Mesenchymal stem cell (in vitro differentiated cells and primary cell): ENCODE results near the gene RAB11FIP2.

ENCODE experiments used
- DNase-seq: peaks from one replicate; pipeline ENCODE4 v3.0.0-alpha.2; 2013
- H2AFZ ChIP-seq: one replicate; pipeline ENCODE4 v1.6.1; 2013; ENCODE audit warnings: low read depth, mild to moderate bottlenecking, control low read depth, inconsistent platforms, low read length, moderate library complexity
- H2AK5ac ChIP-seq: 2 replicates; pipeline ENCODE4 v1.6.1; 2013; ENCODE audit warnings: low read length, moderate library complexity, mild to moderate bottlenecking, inconsistent platforms; ENCODE audit not compliant: severe bottlenecking
- H2BK120ac ChIP-seq: one replicate; pipeline ENCODE4 v1.6.1; 2013; ENCODE audit warnings: low read depth, mild to moderate bottlenecking, inconsistent platforms, low read length, moderate library complexity
- H2BK12ac ChIP-seq, 2 experiments: one replicate each; pipeline ENCODE4 v1.6.1; 2013; ENCODE audit warnings: inconsistent platforms in 2 of 2, low read length in 2 of 2, mild to moderate bottlenecking in 2 of 2, moderate library complexity in 2 of 2, control low read depth in 1 of 2
- H2BK15ac ChIP-seq: one replicate; pipeline ENCODE4 v1.6.1; 2013; ENCODE audit warnings: mild to moderate bottlenecking, low read depth, inconsistent platforms; ENCODE audit not compliant: poor library complexity, severe bottlenecking
- H2BK5ac ChIP-seq: 2 replicates; pipeline ENCODE4 v1.6.1; 2013; ENCODE audit warnings: low read depth, mild to moderate bottlenecking, low read length, control low read depth, inconsistent platforms; ENCODE audit not compliant: poor library complexity, severe bottlenecking
- H3K14ac ChIP-seq, 2 experiments: one replicate each; pipeline ENCODE4 v1.6.1; 2013; ENCODE audit warnings: inconsistent platforms in 2 of 2, low read length in 2 of 2, control low read depth in 1 of 2, mild to moderate bottlenecking in 1 of 2, moderate library complexity in 1 of 2
- H3K18ac ChIP-seq, 2 experiments: one replicate each; pipeline ENCODE4 v1.6.1; 2013; ENCODE audit warnings: inconsistent platforms in 2 of 2, low read length in 2 of 2, control low read depth in 1 of 2, low read depth in 1 of 2, mild to moderate bottlenecking in 1 of 2
- H3K23ac ChIP-seq, 2 experiments: one replicate each; pipeline ENCODE4 v1.6.1; 2013; ENCODE audit warnings: inconsistent platforms in 2 of 2, low read length in 2 of 2, mild to moderate bottlenecking in 2 of 2, moderate library complexity in 2 of 2, control low read depth in 1 of 2
- H3K27ac ChIP-seq: 2 replicates; pipeline ENCODE4 v1.5.1; 2013; ENCODE audit warnings: mild to moderate bottlenecking, moderate library complexity, low read length, control low read depth, inconsistent platforms; ENCODE audit not compliant: poor library complexity, severe bottlenecking
- H3K27me3 ChIP-seq, 2 experiments: 2 replicates each; pipeline versions ENCODE4 v1.6.1 to v1.7.0; 2013; ENCODE audit warnings: low read length in 2 of 2, mild to moderate bottlenecking in 2 of 2, moderate library complexity in 2 of 2, control low read depth in 1 of 2, inconsistent platforms in 1 of 2; ENCODE audit not compliant: control insufficient read depth in 1 of 2, insufficient read depth in 1 of 2
- H3K36me3 ChIP-seq, 2 experiments: 2 replicates each; pipeline versions ENCODE4 v1.6.1 to v1.7.0; 2013; ENCODE audit warnings: low read length in 2 of 2, control low read depth in 1 of 2, inconsistent platforms in 1 of 2, low read depth in 1 of 2, mild to moderate bottlenecking in 1 of 2; ENCODE audit not compliant: insufficient read depth in 2 of 2, control insufficient read depth in 1 of 2
- H3K4ac ChIP-seq, 2 experiments: one replicate each; pipeline ENCODE4 v1.6.1; 2013; ENCODE audit warnings: inconsistent platforms in 2 of 2, low read length in 2 of 2, mild to moderate bottlenecking in 2 of 2, moderate library complexity in 2 of 2, control low read depth in 1 of 2, low read depth in 1 of 2
- H3K4me1 ChIP-seq: 2 replicates; pipeline ENCODE4 v1.6.1; 2013; ENCODE audit warnings: low read depth, low read length, control low read depth; ENCODE audit not compliant: control insufficient read depth, insufficient read depth
- H3K4me2 ChIP-seq: 2 replicates; pipeline ENCODE4 v1.6.1; 2013; ENCODE audit warnings: low read length, mild to moderate bottlenecking, inconsistent platforms; ENCODE audit not compliant: poor library complexity, severe bottlenecking
- H3K4me3 ChIP-seq, 2 experiments: 2 replicates each; pipeline versions ENCODE4 v1.5.1 to v1.7.0; 2013; ENCODE audit warnings: low read length in 2 of 2, mild to moderate bottlenecking in 2 of 2, control low read depth in 1 of 2, low read depth in 1 of 2; ENCODE audit not compliant: insufficient read depth in 1 of 2
- H3K79me1 ChIP-seq: replicated peaks from 2 replicates; pipeline ENCODE4 v1.6.1; 2013; ENCODE audit warnings: mild to moderate bottlenecking, control low read depth, low read length, inconsistent platforms; ENCODE audit not compliant: poor library complexity, severe bottlenecking
- H3K9ac ChIP-seq: 2 replicates; pipeline ENCODE4 v1.7.0; 2013; ENCODE audit warnings: mild to moderate bottlenecking, low read length, moderate library complexity
- H3K9me3 ChIP-seq: 2 replicates; pipeline ENCODE4 v1.7.0; 2013; ENCODE audit warnings: mild to moderate bottlenecking, low read length; ENCODE audit not compliant: control insufficient read depth
- H4K8ac ChIP-seq: one replicate; pipeline ENCODE4 v1.6.1; 2013; ENCODE audit warnings: inconsistent platforms, mild to moderate bottlenecking, low read length, moderate library complexity
- H4K91ac ChIP-seq: one replicate; pipeline ENCODE4 v1.6.1; 2013; ENCODE audit warnings: mild to moderate bottlenecking, low read length, inconsistent platforms
- WGBS: methylation state at CpG from one replicate; pipeline ENCODE4 v1.1.7; 2013; ENCODE audit warnings: mixed read lengths; 5-methylcytosine and 5-hydroxymethylcytosine counted together

RAB11FIP2 gene

GRCh38 chr10:117980755-117981702 is 65.7 kb downstream of the RAB11FIP2 start:
- Histone ChIP-seq H3K9ac (no peak overlapping the region), H2BK120ac (no peak overlapping the region), H3K18ac (no peak overlapping the region), H2BK5ac (no peak overlapping the region), H3K79me1 (no peaks in the 10 kb centered on the region), H3K4me2 (no peak overlapping the region), H4K8ac (no peak overlapping the region), H3K4ac (no peak overlapping the region), H3K4me1 (no peaks in the 10 kb centered on the region), H2BK15ac (no peak overlapping the region), H2AK5ac (no peak overlapping the region), H3K36me3 (no peaks in the 10 kb centered on the region), H3K14ac (no peak overlapping the region), H3K23ac (no peak overlapping the region), H4K91ac (no peak overlapping the region), H3K27me3 (no peaks in the 10 kb centered on the region), H3K27ac (no peak overlapping the region), H3K4me3 (no peak overlapping the region), H3K9me3 (no peaks in the 10 kb centered on the region), H2BK12ac (no peak overlapping the region), H2AFZ (no peak overlapping the region)
- WGBS, result 78% methylated on average over 3 of the region's 4 CpGs
- DNase-seq, result no peak

- Histone ChIP-seq H3K9me3 (no peaks in the 10 kb centered on the region), H3K4me3 (no peak overlapping the region), H2BK15ac (no peak overlapping the region), H2AFZ (no peak overlapping the region), H3K23ac (no peak overlapping the region), H4K8ac (no peak overlapping the region), H3K79me1 (no peaks in the 10 kb centered on the region), H3K4me1 (no peaks in the 10 kb centered on the region), H3K36me3 (no peaks in the 10 kb centered on the region), H3K27me3 (no peaks in the 10 kb centered on the region), H3K4ac (no peak overlapping the region), H2BK5ac (no peak overlapping the region), H2BK120ac (no peak overlapping the region), H4K91ac (no peak overlapping the region), H3K14ac (no peak overlapping the region), H3K27ac (no peak overlapping the region), H3K18ac (no peak overlapping the region), H2AK5ac (no peak overlapping the region), H3K4me2 (no peak overlapping the region), H2BK12ac (no peak overlapping the region), H3K9ac (no peak overlapping the region)
- no CpG with 5 or more reads among the region's 2 CpGs for WGBS
- DNase-seq, result peak; percentile 15
These were observed 66.5 kb downstream of the RAB11FIP2 start for GRCh38 chr10:117980216-117980615.

GRCh38 chr10:117972168-117972837 is 74.4 kb downstream of the RAB11FIP2 start:
- Histone ChIP-seq H4K91ac (no peak overlapping the region), H3K9me3 (no peaks in the 10 kb centered on the region), H3K14ac (no peak overlapping the region), H3K23ac (no peak overlapping the region), H2BK15ac (no peak overlapping the region), H3K79me1 (no peaks in the 10 kb centered on the region), H3K4ac (no peak overlapping the region), H2BK12ac (no peak overlapping the region), H4K8ac (peak overlapping the region; percentile 48), H2BK5ac (no peak overlapping the region), H3K4me1 (no peaks in the 10 kb centered on the region), H3K27me3 (no peaks in the 10 kb centered on the region), H3K36me3 (no peaks in the 10 kb centered on the region), H2AK5ac (no peak overlapping the region), H3K4me2 (no peak overlapping the region), H3K4me3 (no peak overlapping the region), H3K18ac (no peak overlapping the region), H2BK120ac (no peak overlapping the region), H3K9ac (no peak overlapping the region), H2AFZ (no peak overlapping the region), H3K27ac (no peak overlapping the region)
- 79% methylated on average over 4 of the region's 5 CpGs for WGBS
- no peak for DNase-seq

- Histone ChIP-seq H3K4me1 (no peaks in the 10 kb centered on the region), H3K36me3 (no peaks in the 10 kb centered on the region), H4K91ac (no peak overlapping the region), H4K8ac (no peak overlapping the region), H2AK5ac (no peak overlapping the region), H3K18ac (no peak overlapping the region), H3K14ac (no peak overlapping the region), H2BK120ac (no peak overlapping the region), H3K4me3 (no peak overlapping the region), H2BK12ac (no peak overlapping the region), H3K27me3 (no peaks in the 10 kb centered on the region), H3K4me2 (no peak overlapping the region), H3K23ac (no peak overlapping the region), H3K79me1 (no peaks in the 10 kb centered on the region), H3K9ac (no peak overlapping the region), H2BK5ac (no peak overlapping the region), H2BK15ac (no peak overlapping the region), H3K27ac (no peak overlapping the region), H2AFZ (no peak overlapping the region), H3K9me3 (no peaks in the 10 kb centered on the region), H3K4ac (no peak overlapping the region)
- DNase-seq, result no peak
- WGBS, result 76% methylated on average over 2 of the region's 2 CpGs
These were observed 75.8 kb downstream of the RAB11FIP2 start for GRCh38 chr10:117970962-117971361.
